ENCODE data around the gene TBCD. TPM values are rescaled to one million over a fixed set of nuclear protein-coding genes. Genes with fewer than 3 reads are reported as not detected.

Gene TBCD
- total RNA-seq, 1 experiment from 2014 or later, result 173 TPM

GRCh38 chr17:82884341-82884969, 132.6 kb downstream of the TBCD start (continued):
- TF ChIP-seq, protein P1, sequence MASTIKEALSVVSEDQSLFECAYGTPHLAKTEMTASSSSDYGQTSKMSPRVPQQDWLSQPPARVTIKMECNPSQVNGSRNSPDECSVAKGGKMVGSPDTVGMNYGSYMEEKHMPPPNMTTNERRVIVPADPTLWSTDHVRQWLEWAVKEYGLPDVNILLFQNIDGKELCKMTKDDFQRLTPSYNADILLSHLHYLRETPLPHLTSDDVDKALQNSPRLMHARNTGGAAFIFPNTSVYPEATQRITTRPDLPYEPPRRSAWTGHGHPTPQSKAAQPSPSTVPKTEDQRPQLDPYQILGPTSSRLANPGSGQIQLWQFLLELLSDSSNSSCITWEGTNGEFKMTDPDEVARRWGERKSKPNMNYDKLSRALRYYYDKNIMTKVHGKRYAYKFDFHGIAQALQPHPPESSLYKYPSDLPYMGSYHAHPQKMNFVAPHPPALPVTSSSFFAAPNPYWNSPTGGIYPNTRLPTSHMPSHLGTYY (CRISPR knock-in tag; IDR thresholded peaks at IDR 0.05), result no peak
- TF ChIP-seq NR1H2 (CRISPR knock-in tag; IDR thresholded peaks at IDR 0.05) (no peak), MYBL2 (CRISPR knock-in tag; IDR thresholded peaks at IDR 0.05) (no peak), NR3C1 (CRISPR knock-in tag; conservative IDR thresholded peaks at IDR 0.05; ENCODE audit: low read depth) (no peak), ZNF219 (CRISPR knock-in tag; IDR thresholded peaks at IDR 0.05; ENCODE audit: borderline replicate concordance) (no peak), ZNF512 (CRISPR knock-in tag; IDR thresholded peaks at IDR 0.05; ENCODE audit: borderline replicate concordance) (no peak), ZBTB21 (CRISPR knock-in tag; IDR thresholded peaks at IDR 0.05; ENCODE audit: borderline replicate concordance) (no peak), ZNF263 (CRISPR knock-in tag; IDR thresholded peaks at IDR 0.05; ENCODE audit: low read depth) (no peak), IRF2 (CRISPR knock-in tag; IDR thresholded peaks at IDR 0.05; ENCODE audit: borderline replicate concordance, low read depth) (no peak), ATF1 (CRISPR knock-in tag; IDR thresholded peaks at IDR 0.05) (no peak), SMAD4 (CRISPR knock-in tag; IDR thresholded peaks at IDR 0.05) (no peak), FOXK1 (CRISPR knock-in tag; IDR thresholded peaks at IDR 0.05) (no peak)
- TF ChIP-seq, protein P2, sequence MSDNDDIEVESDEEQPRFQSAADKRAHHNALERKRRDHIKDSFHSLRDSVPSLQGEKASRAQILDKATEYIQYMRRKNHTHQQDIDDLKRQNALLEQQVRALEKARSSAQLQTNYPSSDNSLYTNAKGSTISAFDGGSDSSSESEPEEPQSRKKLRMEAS (CRISPR knock-in tag; IDR thresholded peaks at IDR 0.05), result no peak

DNA sequence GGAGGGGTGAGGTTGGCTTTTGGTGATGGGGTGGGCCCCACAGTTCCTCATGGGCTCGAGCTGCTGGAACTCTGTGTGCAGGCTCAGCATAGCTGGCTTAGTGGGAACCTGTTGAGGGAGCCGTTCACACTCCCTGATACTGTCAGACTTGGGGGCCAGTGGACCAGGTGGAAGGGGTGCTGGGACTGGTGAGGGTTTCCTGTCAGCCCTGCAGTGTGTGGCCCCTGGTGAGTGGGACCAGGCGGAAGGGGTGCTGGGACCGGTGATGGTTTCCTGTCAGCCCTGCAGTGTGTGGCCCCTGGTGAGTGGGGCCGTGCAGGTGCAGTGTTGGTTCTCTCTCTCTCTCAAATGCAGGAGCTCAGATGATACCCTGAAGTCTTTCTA, 133.1 kb downstream of the TBCD start:
- H3K4me3 Mint-ChIP-seq, result no peak overlapping the region
- DNase-seq (ENCODE audit: low spot score) (no peak), ATAC-seq (no peak)
- H3K27me3 Mint-ChIP-seq (ENCODE audit: low read depth), result no peaks in the 10 kb centered on the region
- H3K4me1 Mint-ChIP-seq, result peaks cover 41% of the 10 kb centered on the region
- ChIA-PET CTCF (interaction anchor here (1.4 kb wide), 3 partner anchors 29 to 103 kb away, joined by 4 to 5 read pairs (median 4); no protein-coding TSS in a partner anchor), POLR2A (no interaction called here)
- H3K9me3 Mint-ChIP-seq, result peaks cover 8% of the 10 kb centered on the region
- H3K36me3 Mint-ChIP-seq, result peaks cover 20% of the 10 kb centered on the region
- H3K27ac Mint-ChIP-seq, result no peak overlapping the region
- TF ChIP-seq CBFB (CRISPR knock-in tag; IDR thresholded peaks at IDR 0.05; ENCODE audit: low read depth), result no peak

- Mint-ChIP-seq H3K4me3 (no peak overlapping the region), H3K4me1 (peaks cover 27% of the 10 kb centered on the region), H3K27me3 (ENCODE audit: low read depth) (no peaks in the 10 kb centered on the region), H3K36me3 (peaks cover 24% of the 10 kb centered on the region), H3K27ac (peak overlapping the region; percentile 48; the same call in 1 of the 2 replicates), H3K9me3 (peaks cover 7% of the 10 kb centered on the region)
- TF ChIP-seq E2F5 (CRISPR knock-in tag; IDR thresholded peaks at IDR 0.05) (no peak), ZNF281 (CRISPR knock-in tag; IDR thresholded peaks at IDR 0.05) (no peak), FOXP1 (CRISPR knock-in tag; IDR thresholded peaks at IDR 0.05; ENCODE audit: borderline replicate concordance) (no peak), IRF2 (CRISPR knock-in tag; IDR thresholded peaks at IDR 0.05; ENCODE audit: borderline replicate concordance, low read depth) (no peak), GABPB1 (CRISPR knock-in tag; IDR thresholded peaks at IDR 0.05) (peak; percentile 52), ZNF263 (CRISPR knock-in tag; IDR thresholded peaks at IDR 0.05; ENCODE audit: low read depth) (no peak)
- ATAC-seq (no peak), DNase-seq (ENCODE audit: low spot score) (no peak)
- ChIA-PET POLR2A (interaction anchor here (0.5 kb wide), 1 partner anchor 148 kb away, joined by 6 read pairs; no protein-coding TSS in a partner anchor), CTCF (no interaction called here)
Observed at GRCh38 chr17:82887255-82888164, 135.6 kb downstream of the TBCD start.
